Measurements from ENCODE around the gene RAB40C.

The RAB40C gene

DNA sequence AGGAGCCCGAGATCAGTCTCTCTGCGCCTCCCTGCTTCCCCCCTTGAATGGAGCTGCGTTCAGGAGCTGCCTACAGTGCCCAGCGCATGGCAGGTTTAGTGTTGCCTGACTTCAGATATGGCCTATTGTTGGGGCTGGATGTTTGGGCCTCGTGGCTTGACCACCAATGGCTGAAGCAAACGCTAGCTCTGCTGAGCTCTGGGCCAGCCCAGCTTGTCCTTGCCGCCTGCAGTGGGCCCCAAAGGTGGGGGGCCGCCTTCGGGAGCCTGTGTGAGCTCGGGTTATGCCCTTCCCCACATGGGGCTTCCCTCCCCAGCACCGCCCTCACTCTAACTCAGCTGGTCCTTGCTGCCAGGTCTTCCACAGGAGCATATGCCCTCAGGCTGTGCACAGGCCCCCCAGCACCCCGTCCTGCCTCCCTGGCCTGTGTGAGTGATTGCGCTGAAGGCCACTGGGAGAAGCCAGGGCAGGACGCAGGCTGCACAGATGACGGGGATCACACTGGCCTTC lies 48.2 kb downstream of the RAB40C start (continued):
- TF ChIP-seq, protein P1, sequence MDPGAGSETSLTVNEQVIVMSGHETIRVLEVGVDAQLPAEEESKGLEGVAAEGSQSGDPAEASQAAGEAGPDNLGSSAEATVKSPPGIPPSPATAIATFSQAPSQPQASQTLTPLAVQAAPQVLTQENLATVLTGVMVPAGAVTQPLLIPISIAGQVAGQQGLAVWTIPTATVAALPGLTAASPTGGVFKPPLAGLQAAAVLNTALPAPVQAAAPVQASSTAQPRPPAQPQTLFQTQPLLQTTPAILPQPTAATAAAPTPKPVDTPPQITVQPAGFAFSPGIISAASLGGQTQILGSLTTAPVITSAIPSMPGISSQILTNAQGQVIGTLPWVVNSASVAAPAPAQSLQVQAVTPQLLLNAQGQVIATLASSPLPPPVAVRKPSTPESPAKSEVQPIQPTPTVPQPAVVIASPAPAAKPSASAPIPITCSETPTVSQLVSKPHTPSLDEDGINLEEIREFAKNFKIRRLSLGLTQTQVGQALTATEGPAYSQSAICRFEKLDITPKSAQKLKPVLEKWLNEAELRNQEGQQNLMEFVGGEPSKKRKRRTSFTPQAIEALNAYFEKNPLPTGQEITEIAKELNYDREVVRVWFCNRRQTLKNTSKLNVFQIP (CRISPR knock-in tag; IDR thresholded peaks at IDR 0.05; ENCODE audit: borderline replicate concordance, low read depth), result no peak
- TF ChIP-seq, protein P2, sequence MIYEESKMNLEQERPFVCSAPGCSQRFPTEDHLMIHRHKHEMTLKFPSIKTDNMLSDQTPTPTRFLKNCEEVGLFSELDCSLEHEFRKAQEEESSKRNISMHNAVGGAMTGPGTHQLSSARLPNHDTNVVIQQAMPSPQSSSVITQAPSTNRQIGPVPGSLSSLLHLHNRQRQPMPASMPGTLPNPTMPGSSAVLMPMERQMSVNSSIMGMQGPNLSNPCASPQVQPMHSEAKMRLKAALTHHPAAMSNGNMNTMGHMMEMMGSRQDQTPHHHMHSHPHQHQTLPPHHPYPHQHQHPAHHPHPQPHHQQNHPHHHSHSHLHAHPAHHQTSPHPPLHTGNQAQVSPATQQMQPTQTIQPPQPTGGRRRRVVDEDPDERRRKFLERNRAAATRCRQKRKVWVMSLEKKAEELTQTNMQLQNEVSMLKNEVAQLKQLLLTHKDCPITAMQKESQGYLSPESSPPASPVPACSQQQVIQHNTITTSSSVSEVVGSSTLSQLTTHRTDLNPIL (CRISPR knock-in tag; IDR thresholded peaks at IDR 0.05; ENCODE audit: low read depth), result no peak
- TF ChIP-seq ZNF565 (CRISPR knock-in tag; conservative IDR thresholded peaks at IDR 0.05; ENCODE audit: low read depth), result no peak

DNA sequence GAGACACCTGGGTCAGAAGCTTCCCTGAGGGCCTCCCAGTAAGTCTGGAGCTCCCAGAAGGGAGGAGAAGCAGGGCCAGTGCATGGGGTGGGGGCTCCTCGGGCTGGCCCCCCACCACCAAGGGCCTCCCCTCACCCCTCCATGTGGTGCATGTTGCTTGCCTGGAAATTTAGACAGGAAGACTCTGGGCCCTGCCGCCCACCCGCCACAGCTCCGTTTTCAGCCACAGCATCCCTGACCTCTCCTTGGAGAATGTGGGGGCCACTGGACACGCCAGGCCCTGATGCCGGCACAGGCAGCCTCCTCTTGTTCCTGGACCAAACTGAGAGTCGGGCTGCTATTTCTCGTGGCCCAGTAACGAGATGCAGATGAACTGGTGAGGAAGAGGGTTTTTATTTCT lies 49.0 kb downstream of the RAB40C start:
- no peak for ATAC-seq
- no peak for TF ChIP-seq ESRRG (CRISPR knock-in tag; IDR thresholded peaks at IDR 0.05)
- TF ChIP-seq ISL1 (CRISPR knock-in tag; IDR thresholded peaks at IDR 0.05), result no peak
- no peak for TF ChIP-seq TCF4 (CRISPR knock-in tag; IDR thresholded peaks at IDR 0.05; ENCODE audit: borderline replicate concordance)
- no peak for TF ChIP-seq ZFP3 (CRISPR knock-in tag; IDR thresholded peaks at IDR 0.05)
- no peak for TF ChIP-seq RARB (CRISPR knock-in tag; IDR thresholded peaks at IDR 0.05)
- no peak for TF ChIP-seq PPARA (CRISPR knock-in tag; IDR thresholded peaks at IDR 0.05; ENCODE audit: borderline replicate concordance)
- TF ChIP-seq, protein P3, sequence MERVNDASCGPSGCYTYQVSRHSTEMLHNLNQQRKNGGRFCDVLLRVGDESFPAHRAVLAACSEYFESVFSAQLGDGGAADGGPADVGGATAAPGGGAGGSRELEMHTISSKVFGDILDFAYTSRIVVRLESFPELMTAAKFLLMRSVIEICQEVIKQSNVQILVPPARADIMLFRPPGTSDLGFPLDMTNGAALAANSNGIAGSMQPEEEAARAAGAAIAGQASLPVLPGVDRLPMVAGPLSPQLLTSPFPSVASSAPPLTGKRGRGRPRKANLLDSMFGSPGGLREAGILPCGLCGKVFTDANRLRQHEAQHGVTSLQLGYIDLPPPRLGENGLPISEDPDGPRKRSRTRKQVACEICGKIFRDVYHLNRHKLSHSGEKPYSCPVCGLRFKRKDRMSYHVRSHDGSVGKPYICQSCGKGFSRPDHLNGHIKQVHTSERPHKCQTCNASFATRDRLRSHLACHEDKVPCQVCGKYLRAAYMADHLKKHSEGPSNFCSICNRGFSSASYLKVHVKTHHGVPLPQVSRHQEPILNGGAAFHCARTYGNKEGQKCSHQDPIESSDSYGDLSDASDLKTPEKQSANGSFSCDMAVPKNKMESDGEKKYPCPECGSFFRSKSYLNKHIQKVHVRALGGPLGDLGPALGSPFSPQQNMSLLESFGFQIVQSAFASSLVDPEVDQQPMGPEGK (CRISPR knock-in tag; IDR thresholded peaks at IDR 0.05; ENCODE audit: borderline replicate concordance), result no peak
- TF ChIP-seq GLIS3 (CRISPR knock-in tag; IDR thresholded peaks at IDR 0.05), result no peak
- no peak for TF ChIP-seq ZNF70 (CRISPR knock-in tag; IDR thresholded peaks at IDR 0.05)
- no peak for TF ChIP-seq ZNF8 (CRISPR knock-in tag; IDR thresholded peaks at IDR 0.05)
- TF ChIP-seq ARNTL (CRISPR knock-in tag; IDR thresholded peaks at IDR 0.05; ENCODE audit: borderline replicate concordance, low read depth), result no peak
- TF ChIP-seq, protein P2 (CRISPR knock-in tag; IDR thresholded peaks at IDR 0.05; ENCODE audit: low read depth), result no peak
- TF ChIP-seq SNAI2 (CRISPR knock-in tag; IDR thresholded peaks at IDR 0.05), result no peak
- TF ChIP-seq CSDC2 (CRISPR knock-in tag; IDR thresholded peaks at IDR 0.05), result no peak
- no peak for TF ChIP-seq TOX (CRISPR knock-in tag; IDR thresholded peaks at IDR 0.05; ENCODE audit: borderline replicate concordance)
- no peak for TF ChIP-seq ZNF565 (CRISPR knock-in tag; conservative IDR thresholded peaks at IDR 0.05; ENCODE audit: low read depth)

DNA sequence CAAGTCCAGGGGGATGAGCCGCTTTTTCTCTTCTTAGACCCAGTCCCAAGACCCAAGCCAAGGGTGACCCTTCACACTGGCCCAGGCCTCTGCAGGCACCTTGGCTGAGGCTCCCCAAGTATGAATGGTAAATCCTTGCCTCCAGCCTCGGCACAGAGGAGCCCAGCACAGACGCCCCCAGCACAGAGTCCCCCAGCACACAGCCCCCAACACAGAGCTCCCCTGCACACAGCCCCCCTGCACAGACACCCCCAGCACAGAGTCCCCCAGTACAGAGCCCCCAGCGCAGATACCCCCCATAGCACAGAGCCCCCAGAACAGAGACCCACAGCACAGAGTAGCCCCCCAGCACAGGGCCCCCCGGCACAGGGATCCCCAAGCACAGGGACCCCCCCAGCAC lies 50.7 kb downstream of the RAB40C start:
- ATAC-seq, result no peak
- no peak for TF ChIP-seq CSDC2 (CRISPR knock-in tag; IDR thresholded peaks at IDR 0.05)
- no peak for TF ChIP-seq ZFP3 (CRISPR knock-in tag; IDR thresholded peaks at IDR 0.05)
- no peak for TF ChIP-seq OSR1 (CRISPR knock-in tag; IDR thresholded peaks at IDR 0.05)

DNA sequence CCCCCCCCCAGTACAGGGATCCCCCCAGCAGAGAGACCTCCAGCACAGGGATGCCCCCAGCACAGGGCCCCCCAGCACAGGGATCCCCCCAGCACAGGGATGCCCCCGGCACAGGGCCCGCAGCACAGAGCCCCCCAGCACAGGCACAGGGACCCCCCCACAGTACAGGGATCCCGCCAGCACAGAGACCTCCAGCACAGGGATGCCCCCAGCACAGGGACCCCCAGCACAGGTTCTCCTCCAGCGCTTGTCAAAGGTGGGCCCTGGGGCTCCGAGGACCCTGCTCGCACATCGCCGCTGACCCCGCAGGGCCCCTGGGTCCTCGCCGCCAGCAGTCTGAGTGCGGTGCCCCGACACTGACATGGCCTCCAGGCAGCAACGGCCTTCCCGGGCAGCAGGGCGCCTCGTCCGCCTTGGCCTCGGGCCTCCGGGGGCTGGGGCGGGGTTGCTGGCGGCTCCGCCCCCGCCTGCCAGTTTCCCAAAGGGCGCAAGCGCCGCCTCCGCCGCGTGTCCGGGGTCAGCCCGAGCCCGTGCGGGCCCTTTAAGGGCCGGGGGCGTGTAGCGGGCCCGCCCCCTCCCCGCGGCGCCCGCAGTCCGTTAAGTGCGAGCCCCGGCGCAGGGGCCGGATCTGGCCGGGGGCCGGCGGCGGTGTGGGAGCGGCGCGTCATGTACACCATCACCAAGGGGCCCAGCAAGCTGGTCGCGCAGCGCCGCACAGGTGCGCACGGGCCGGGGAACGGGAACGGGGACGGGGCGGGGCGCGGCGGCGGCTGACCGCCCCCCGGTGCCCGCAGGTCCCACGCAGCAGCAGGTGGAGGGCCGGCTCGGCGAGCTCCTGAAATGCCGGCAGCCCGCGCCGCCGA lies 51.7 kb downstream of the RAB40C start, which contains the start of gene MCRIP2:
Gene MCRIP2 (plus strand): TSS at position 503 of the 863 bp plus-strand sequence. CDS start 164 bp downstream, at position 667.
- peak; percentile 70 for ATAC-seq
- no peak for TF ChIP-seq RARB (CRISPR knock-in tag; IDR thresholded peaks at IDR 0.05)
- TF ChIP-seq GLIS3 (CRISPR knock-in tag; IDR thresholded peaks at IDR 0.05), result no peak
- TF ChIP-seq, protein P4, sequence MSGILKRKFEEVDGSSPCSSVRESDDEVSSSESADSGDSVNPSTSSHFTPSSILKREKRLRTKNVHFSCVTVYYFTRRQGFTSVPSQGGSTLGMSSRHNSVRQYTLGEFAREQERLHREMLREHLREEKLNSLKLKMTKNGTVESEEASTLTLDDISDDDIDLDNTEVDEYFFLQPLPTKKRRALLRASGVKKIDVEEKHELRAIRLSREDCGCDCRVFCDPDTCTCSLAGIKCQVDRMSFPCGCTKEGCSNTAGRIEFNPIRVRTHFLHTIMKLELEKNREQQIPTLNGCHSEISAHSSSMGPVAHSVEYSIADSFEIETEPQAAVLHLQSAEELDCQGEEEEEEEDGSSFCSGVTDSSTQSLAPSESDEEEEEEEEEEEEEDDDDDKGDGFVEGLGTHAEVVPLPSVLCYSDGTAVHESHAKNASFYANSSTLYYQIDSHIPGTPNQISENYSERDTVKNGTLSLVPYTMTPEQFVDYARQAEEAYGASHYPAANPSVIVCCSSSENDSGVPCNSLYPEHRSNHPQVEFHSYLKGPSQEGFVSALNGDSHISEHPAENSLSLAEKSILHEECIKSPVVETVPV (CRISPR knock-in tag; IDR thresholded peaks at IDR 0.05), result no peak
- TF ChIP-seq ISL1 (CRISPR knock-in tag; IDR thresholded peaks at IDR 0.05), result no peak
- no peak for TF ChIP-seq ZNF565 (CRISPR knock-in tag; conservative IDR thresholded peaks at IDR 0.05; ENCODE audit: low read depth)
- no peak for TF ChIP-seq OSR1 (CRISPR knock-in tag; IDR thresholded peaks at IDR 0.05)
- no peak for TF ChIP-seq ZFP30 (CRISPR knock-in tag; IDR thresholded peaks at IDR 0.05)
- TF ChIP-seq TCF4 (CRISPR knock-in tag; IDR thresholded peaks at IDR 0.05; ENCODE audit: borderline replicate concordance), result no peak
- no peak for TF ChIP-seq SNAI2 (CRISPR knock-in tag; IDR thresholded peaks at IDR 0.05)
- no peak for TF ChIP-seq PPARA (CRISPR knock-in tag; IDR thresholded peaks at IDR 0.05; ENCODE audit: borderline replicate concordance)
- TF ChIP-seq, protein P3 (CRISPR knock-in tag; IDR thresholded peaks at IDR 0.05; ENCODE audit: borderline replicate concordance), result no peak
- no peak for TF ChIP-seq ZNF8 (CRISPR knock-in tag; IDR thresholded peaks at IDR 0.05)
- TF ChIP-seq CSDC2 (CRISPR knock-in tag; IDR thresholded peaks at IDR 0.05), result no peak
- TF ChIP-seq, protein P1 (CRISPR knock-in tag; IDR thresholded peaks at IDR 0.05; ENCODE audit: borderline replicate concordance, low read depth), result no peak
- no peak for TF ChIP-seq BACH2 (CRISPR knock-in tag; IDR thresholded peaks at IDR 0.05; ENCODE audit: borderline replicate concordance)
